ENCODE measurements around the gene LPA. TPM values are rescaled to one million over a fixed set of nuclear protein-coding genes. Genes with fewer than 3 reads are reported as not detected.

Gene LPA
- total and polyA plus RNA-seq, 2 donors (not counting 1 experiment from before 2014, with no cell fraction given), result not detected

DNA sequence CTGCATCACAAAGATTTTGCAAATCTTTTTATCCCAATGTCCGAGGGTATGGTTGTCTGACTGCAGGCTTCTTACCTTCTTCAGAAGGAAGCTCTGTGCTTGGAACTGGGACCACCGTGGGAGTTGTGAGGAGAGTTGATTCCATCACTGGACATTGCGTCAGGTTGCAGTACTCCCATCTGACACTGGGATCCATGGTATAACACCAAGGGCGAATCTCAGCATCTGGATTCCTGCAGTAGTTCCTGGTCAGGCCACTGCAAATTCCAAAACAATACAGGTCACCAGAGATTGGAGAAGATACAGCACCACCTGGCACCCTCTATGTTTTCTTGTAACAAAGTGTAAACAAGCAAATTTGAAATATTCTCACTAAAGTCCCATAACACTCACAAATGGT lies 77.7 kb downstream of the LPA start:
- DNase-seq, result no peak
- intact Hi-C loops (cut with micrococcal nuclease), result no loop called here
- Mint-ChIP-seq H3K27ac (no peak overlapping the region), H3K27me3 (no peaks in the 10 kb centered on the region), H3K4me3 (no peak overlapping the region), H3K4me1 (no peaks in the 10 kb centered on the region), H3K9me3 (ENCODE audit: insufficient read depth) (no peaks in the 10 kb centered on the region)
- H3K9ac ChIP-seq (ENCODE audit: low read length), result no peak overlapping the region
- POLR2A ChIA-PET, result no interaction called here
- H3K4me2 ChIP-seq (replicated peaks; ENCODE audit: low read depth, low read length, poor library complexity, severe bottlenecking), result no peak overlapping the region
- TF ChIP-seq EZH2 (IDR thresholded peaks at IDR 0.05; ENCODE audit: borderline replicate concordance, insufficient read depth, low read depth, low read length, poor library complexity, severe bottlenecking), result no peak
- TF ChIP-seq, protein P1, sequence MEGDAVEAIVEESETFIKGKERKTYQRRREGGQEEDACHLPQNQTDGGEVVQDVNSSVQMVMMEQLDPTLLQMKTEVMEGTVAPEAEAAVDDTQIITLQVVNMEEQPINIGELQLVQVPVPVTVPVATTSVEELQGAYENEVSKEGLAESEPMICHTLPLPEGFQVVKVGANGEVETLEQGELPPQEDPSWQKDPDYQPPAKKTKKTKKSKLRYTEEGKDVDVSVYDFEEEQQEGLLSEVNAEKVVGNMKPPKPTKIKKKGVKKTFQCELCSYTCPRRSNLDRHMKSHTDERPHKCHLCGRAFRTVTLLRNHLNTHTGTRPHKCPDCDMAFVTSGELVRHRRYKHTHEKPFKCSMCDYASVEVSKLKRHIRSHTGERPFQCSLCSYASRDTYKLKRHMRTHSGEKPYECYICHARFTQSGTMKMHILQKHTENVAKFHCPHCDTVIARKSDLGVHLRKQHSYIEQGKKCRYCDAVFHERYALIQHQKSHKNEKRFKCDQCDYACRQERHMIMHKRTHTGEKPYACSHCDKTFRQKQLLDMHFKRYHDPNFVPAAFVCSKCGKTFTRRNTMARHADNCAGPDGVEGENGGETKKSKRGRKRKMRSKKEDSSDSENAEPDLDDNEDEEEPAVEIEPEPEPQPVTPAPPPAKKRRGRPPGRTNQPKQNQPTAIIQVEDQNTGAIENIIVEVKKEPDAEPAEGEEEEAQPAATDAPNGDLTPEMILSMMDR (IDR thresholded peaks at IDR 0.05), result no peak
- H3K4me3 ChIP-seq (ENCODE audit: control extremely low read depth in 1 of 5, extremely low read depth in 1 of 5, insufficient read depth in 1 of 5, low read depth in 2 of 5, low read length in 4 of 5), result no peak overlapping the region
- peaks cover 0 to 4% (median 4%) of the 10 kb centered on the region in 3 donors for H3K9me3 ChIP-seq (ENCODE audit: control extremely low read depth in 1 of 3, control insufficient read depth in 2 of 3, insufficient read depth in 1 of 3, low read length in 2 of 3)
- no peaks in the 10 kb centered on the region for H3K27me3 ChIP-seq (replicated peaks in 1 of 4; ENCODE audit: control extremely low read depth in 1 of 4, control insufficient read depth in 3 of 4, insufficient read depth in 4 of 4, low read length in 3 of 4)
- H3K4me1 ChIP-seq (ENCODE audit: control insufficient read depth in 2 of 2, insufficient read depth in 2 of 2, low read length in 2 of 2), result no peaks in the 10 kb centered on the region
- no peak overlapping the region for H2AFZ ChIP-seq (ENCODE audit: insufficient read depth, low read depth, low read length, poor library complexity, severe bottlenecking)
- ATAC-seq (ENCODE audit: low read depth), result no peak
- WGBS (ENCODE audit: insufficient coverage), result 89% methylated on average over 4 of the region's 4 CpGs
- no peaks in the 10 kb centered on the region for H3K79me2 ChIP-seq (ENCODE audit: control insufficient read depth, insufficient read depth, low read length)
- H3K36me3 ChIP-seq (replicated peaks in 1 of 2; ENCODE audit: control extremely low read depth in 1 of 2, control insufficient read depth in 1 of 2, extremely low read depth in 1 of 2, insufficient read depth in 2 of 2, low read length in 1 of 2), result no peaks in the 10 kb centered on the region
- H4K20me1 ChIP-seq (ENCODE audit: control insufficient read depth, insufficient read depth, low read length, poor library complexity, severe bottlenecking), result no peaks in the 10 kb centered on the region
- H3K27ac ChIP-seq (ENCODE audit: low read length in 2 of 2), result no peak overlapping the region
- CTCF ChIA-PET, result no interaction called here

DNA sequence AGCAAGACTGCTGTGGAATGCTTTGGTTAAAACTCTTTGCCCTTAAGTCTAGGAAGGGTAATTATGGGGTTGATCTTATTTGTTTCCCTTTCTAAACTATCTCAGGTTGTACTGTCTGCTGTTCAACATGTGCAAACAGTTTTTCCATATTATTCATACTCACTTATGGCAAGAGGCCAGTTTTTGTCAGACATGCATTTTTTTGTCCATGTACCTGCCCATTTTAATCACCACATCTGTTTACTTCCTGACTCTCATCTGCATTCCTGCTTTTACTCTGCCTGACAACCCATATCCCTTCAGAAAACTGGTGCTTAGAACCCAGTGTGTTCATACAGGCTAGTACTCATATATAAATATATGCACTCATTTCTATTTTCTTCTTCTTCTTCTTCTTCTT lies 80.3 kb downstream of the LPA start:
- DNase-seq, result no peak
- ATAC-seq (ENCODE audit: low read depth), result no peak
- no peaks in the 10 kb centered on the region for H3K36me3 ChIP-seq (replicated peaks in 1 of 2; ENCODE audit: control extremely low read depth in 1 of 2, control insufficient read depth in 1 of 2, extremely low read depth in 1 of 2, insufficient read depth in 2 of 2, low read length in 1 of 2)
- H3K4me3 ChIP-seq (ENCODE audit: control extremely low read depth in 1 of 5, extremely low read depth in 1 of 5, insufficient read depth in 1 of 5, low read depth in 2 of 5, low read length in 4 of 5), result no peak overlapping the region
- no peak overlapping the region for H3K4me3 Mint-ChIP-seq
- H2AFZ ChIP-seq (ENCODE audit: insufficient read depth, low read depth, low read length, poor library complexity, severe bottlenecking), result no peak overlapping the region
- no peaks in the 10 kb centered on the region for H3K4me1 ChIP-seq (ENCODE audit: control insufficient read depth in 2 of 2, insufficient read depth in 2 of 2, low read length in 2 of 2)
- peaks cover 0 to 4% (median 4%) of the 10 kb centered on the region in 3 donors for H3K9me3 ChIP-seq (ENCODE audit: control extremely low read depth in 1 of 3, control insufficient read depth in 2 of 3, insufficient read depth in 1 of 3, low read length in 2 of 3)
- H3K4me2 ChIP-seq (replicated peaks; ENCODE audit: low read depth, low read length, poor library complexity, severe bottlenecking), result no peak overlapping the region
- no peaks in the 10 kb centered on the region for H3K79me2 ChIP-seq (ENCODE audit: control insufficient read depth, insufficient read depth, low read length)
- H3K9me3 Mint-ChIP-seq (ENCODE audit: insufficient read depth), result peaks cover 3% of the 10 kb centered on the region
- no peaks in the 10 kb centered on the region for H3K27me3 Mint-ChIP-seq
- no peak overlapping the region for H3K27ac Mint-ChIP-seq
- no peak overlapping the region for H3K27ac ChIP-seq (ENCODE audit: low read length in 2 of 2)
- no peak overlapping the region for H3K9ac ChIP-seq (ENCODE audit: low read length)
- CTCF ChIA-PET, result no interaction called here
- TF ChIP-seq, protein P1 (IDR thresholded peaks at IDR 0.05), result no peak
- no peak for TF ChIP-seq EZH2 (IDR thresholded peaks at IDR 0.05; ENCODE audit: borderline replicate concordance, insufficient read depth, low read depth, low read length, poor library complexity, severe bottlenecking)
- H4K20me1 ChIP-seq (ENCODE audit: control insufficient read depth, insufficient read depth, low read length, poor library complexity, severe bottlenecking), result no peaks in the 10 kb centered on the region
- no peaks in the 10 kb centered on the region for H3K4me1 Mint-ChIP-seq
- no peaks in the 10 kb centered on the region for H3K27me3 ChIP-seq (replicated peaks in 1 of 4; ENCODE audit: control extremely low read depth in 1 of 4, control insufficient read depth in 3 of 4, insufficient read depth in 4 of 4, low read length in 3 of 4)
- intact Hi-C loops (cut with micrococcal nuclease), result no loop called here
- POLR2A ChIA-PET, result no interaction called here
